Endometrial microvascular endothelial cells (primary cell): Measurements from ENCODE around the gene NAA38. TPM values are rescaled to one million over a fixed set of nuclear protein-coding genes. Genes with fewer than 3 reads are reported as not detected.

Experiments used
- in situ Hi-C: cut with HindIII; loops from 2 replicates; pipeline ENCODE4 v1.10.0; 2017; ENCODE audit warnings: low sequenced_read_pairs, low pct_unique_long_range_greater_than_20kb; ENCODE audit errors: inconsistent ontology term
- total RNA-seq: library from RNA; depleted of rRNA; stranded (reverse); fragments of >200 nt; gene quantifications from one replicate; pipeline ENCODE4 v1.2.3, GENCODE V29; 2015; ENCODE audit errors: inconsistent ontology term

The NAA38 gene, protein sequence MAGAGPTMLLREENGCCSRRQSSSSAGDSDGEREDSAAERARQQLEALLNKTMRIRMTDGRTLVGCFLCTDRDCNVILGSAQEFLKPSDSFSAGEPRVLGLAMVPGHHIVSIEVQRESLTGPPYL
- total RNA-seq: 52.5 TPM

DNA sequence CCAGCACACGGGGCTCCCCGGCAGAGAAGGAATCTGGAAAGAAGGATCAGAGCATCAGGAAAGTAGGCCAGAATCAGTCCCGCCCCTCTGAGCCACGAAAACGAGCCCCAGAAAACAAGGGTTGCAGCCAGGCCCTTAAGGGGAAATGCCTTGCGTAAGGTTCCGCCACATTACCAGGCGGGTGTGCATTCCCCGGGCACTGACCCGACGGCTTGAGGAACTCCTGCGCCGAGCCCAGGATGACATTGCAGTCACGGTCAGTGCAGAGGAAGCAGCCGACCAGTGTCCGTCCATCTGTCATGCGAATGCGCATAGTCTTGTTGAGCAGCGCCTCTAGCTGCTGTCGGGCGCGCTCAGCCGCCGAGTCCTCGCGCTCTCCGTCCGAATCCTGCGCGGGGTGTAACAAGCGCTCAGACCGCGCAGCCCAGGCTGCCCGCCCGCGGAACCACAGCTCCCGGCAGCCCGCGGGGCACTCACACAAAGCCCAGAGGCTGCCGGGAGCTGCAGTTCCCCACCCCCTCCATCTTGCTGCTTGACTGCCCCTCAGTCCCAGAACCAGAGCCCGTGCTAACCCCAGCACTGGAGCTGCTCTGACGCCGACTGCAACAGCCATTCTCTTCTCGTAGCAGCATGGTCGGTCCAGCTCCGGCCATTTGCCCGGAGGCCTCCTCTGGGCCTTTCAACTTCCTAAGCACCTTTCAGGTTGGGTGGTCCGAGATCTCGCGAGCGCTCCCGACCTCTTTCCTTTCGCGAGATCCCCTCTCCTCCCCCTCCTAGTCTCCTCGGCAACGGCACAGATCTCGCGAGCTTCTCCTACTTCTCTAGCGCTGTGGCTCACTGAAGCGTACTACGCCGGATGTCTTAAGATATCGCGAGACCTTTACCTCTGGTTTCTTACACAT, at the start of gene NAA38:
Gene NAA38, minus strand, starts transcription at position 749 of the 902 bp plus-strand sequence. Its CDS starts 96 bp downstream, at position 653.
- in situ Hi-C loops: no loop called here

DNA sequence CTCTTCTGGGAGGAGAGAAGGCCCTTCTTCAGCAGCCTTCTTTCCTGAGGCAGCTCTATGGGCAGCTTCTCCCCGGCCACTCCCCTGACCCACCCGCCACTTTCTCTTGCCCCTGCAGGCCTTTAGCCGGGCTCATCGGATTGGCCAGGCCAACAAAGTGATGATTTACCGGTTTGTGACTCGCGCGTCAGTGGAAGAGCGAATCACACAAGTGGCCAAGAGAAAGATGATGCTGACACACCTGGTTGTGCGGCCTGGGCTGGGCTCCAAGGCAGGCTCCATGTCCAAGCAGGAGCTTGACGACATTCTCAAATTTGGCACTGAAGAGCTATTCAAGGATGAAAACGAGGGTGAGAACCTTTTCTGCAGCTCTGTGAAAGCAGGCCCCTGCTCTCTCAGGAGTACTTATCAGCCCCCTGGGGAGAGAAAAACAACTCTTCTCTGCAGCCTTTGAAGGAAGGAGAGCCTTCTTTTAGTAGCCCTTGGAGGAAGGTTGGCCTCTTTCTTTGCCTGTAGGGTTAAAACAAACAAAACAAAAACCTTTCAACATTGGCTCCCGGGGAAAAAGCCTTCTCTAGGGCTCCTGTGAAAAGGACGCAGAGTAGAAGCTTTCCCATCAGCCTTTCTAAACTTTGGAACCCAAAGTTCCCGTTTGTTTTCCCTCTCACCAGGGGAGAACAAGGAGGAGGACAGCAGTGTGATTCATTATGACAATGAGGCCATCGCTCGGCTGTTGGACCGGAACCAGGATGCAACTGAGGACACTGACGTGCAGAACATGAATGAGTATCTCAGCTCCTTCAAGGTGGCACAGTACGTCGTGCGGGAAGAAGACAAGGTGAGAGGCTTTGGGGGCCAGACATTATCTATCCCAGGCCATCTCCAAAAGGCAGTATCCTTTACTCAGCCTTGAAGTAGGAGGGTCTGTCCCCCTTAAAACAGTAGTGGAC, 46.1 kb upstream of the NAA38 start:
- in situ Hi-C loops: no loop called here

DNA sequence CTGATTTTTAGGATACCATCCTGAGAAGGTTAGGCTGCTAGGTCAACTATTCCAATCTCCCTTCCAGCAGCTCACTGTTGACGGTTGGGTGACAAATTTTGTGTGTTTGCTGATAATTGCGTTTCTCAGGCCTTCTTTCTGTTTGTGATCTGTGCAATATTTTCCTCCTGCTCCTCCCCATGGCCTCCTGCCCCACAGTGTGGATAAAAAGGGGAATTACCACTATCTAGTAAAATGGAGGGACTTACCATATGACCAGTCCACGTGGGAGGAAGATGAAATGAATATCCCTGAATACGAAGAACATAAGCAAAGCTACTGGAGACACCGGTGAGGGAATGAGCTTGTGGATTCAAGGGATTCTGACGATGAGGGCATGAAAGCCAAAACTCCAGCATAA, 40.4 kb upstream of the NAA38 start:
- in situ Hi-C loops: no loop called here

DNA sequence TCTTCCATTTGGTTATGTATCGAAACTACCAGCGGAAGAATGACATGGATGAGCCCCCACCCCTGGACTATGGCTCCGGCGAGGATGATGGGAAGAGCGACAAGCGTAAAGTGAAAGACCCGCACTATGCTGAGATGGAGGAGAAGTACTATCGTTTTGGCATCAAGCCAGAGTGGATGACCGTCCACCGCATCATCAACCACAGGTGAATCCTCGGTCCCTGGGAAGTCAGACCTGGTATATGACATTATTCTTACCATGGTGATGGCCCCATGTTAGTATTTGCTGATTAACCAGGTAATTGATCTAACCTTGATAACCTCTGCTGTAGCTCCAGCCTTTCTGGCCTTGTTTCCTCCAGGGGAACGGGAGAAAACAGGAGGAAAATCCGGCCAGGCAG, 39.7 kb upstream of the NAA38 start:
- in situ Hi-C loops: no loop called here

DNA sequence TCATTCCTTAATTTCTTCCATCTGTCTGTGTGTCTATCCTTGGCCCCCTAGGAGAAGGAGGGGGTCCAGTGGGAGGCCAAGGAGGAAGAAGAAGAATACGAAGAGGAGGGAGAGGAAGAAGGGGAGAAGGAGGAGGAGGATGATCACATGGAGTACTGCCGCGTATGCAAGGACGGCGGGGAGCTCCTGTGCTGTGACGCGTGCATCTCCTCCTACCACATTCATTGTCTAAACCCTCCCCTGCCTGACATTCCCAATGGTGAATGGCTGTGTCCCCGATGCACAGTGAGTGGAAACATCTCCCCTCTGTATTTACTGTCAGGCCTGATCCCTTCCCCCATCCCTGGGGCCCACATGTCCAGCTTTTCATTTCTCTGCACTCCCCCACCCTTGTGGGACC, 37.5 kb upstream of the NAA38 start:
- in situ Hi-C loops: no loop called here

DNA sequence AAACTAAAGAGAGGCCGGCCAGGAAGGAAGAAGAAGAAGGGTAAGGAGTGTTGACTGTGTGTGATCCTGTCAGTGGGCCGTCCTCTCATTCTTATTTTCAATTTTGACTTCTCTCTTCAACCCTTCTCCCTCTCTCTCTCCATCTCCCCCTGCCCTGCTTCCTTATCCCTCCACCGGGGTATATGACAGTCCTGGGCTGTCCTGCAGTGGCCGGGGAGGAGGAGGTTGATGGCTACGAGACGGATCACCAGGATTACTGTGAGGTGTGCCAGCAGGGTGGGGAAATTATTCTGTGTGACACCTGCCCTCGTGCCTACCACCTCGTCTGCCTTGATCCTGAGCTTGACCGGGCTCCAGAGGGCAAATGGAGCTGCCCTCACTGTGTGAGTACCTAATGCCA, 36.9 kb upstream of the NAA38 start:
- in situ Hi-C loops: no loop called here

DNA sequence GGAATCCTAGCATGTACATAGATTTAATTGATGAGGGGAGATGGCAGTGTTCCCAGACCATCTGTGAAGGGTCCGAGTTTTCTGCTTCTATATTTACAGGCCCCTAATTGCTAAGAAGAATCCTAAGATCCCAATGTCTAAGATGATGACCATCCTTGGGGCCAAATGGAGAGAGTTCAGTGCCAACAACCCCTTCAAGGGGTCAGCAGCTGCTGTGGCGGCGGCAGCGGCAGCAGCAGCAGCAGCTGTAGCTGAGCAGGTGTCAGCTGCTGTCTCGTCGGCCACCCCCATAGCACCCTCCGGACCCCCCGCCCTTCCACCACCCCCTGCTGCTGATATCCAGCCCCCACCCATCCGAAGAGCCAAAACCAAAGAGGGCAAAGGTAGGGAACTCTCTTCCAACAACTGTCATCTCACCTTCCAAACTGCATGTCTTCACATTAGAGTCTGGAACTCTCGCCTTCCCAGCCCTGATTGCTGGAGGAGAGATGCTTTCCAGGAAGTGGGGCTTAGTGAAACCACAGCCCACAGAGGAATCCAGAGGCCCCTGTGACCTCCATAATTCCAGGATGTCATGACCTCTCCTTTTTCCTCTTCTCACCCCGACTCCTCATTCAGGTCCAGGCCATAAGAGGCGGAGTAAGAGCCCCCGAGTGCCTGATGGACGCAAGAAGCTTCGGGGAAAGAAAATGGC, 36.0 kb upstream of the NAA38 start:
- in situ Hi-C loops: no loop called here

DNA sequence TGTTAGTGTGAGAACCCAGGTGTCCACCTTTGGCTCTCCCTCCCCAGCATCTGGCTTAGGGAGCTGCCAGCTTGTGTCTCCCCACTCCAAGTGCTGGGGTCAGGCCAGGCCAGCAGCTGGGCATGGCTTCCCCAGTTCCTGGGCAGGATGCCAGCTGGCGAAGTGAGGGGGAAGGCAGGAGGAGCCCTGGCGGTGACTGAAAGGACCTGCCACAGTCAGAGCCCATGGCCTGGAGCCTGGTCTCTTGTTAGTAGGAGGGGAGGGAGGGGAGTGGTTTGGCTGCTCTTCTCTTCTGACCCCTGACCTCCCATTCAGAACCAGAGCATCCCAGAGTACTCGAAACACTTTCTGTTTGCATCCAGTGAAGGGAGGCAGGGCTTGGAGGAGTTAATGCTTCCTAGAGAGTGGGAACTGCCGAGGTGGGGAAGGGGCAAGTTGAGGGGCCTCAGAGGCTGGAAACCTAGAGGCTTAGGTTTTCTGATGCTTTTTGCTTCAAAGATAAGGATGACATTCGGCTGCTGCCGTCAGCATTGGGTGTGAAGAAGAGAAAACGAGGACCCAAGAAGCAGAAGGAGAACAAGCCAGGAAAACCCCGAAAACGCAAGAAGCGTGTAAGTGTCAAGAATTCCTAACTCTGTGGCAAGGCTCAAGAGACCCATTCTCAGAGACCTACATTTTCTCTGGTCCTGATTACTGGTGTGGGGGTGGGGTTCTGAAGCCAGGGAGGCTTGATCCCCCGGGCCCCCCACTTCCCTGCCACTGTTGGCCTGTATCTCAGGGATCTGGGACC, 32.0 kb upstream of the NAA38 start:
- in situ Hi-C loops: no loop called here

DNA sequence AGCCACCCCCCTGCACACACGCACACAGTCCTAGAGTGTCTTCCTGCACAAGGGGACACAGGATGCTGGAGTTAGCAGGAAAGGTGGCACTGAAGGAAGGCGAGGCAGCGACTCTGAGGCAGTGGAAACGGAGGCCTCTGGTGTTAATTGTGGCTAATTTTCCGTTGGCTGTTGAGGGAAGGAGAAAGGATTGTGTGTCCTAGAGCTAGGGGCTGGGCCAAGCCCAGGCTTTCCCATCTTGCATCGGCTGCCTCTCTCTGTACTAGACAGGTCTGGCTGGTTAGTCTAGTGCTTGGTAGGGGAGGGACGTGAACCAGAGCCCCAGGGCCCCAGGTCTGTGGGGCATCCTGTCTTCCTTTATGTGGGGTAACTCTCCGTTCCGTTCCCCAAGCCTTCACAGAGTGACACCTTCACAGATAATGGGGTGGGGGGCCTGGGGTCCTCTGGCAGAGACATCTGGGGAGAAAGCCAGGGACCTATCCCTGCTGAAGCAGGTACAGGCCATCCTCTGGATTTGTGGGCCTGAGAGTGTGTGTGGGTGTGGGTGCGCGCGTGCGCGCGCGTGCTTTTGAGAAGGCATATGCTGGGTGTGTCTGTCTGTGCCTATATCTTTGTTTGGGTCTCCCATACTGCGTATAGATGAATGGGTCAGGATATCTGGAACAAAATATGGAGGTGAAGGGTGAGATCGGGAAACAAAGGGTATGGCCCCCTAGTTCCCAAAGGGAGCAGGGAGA, 31.0 kb upstream of the NAA38 start, which contains the start of gene CHD3:
Gene CHD3, plus strand, starts transcription at position 606 of the 737 bp plus-strand sequence. CDS start 212 bp downstream, outside the sequence.
- in situ Hi-C loops: no loop called here

DNA sequence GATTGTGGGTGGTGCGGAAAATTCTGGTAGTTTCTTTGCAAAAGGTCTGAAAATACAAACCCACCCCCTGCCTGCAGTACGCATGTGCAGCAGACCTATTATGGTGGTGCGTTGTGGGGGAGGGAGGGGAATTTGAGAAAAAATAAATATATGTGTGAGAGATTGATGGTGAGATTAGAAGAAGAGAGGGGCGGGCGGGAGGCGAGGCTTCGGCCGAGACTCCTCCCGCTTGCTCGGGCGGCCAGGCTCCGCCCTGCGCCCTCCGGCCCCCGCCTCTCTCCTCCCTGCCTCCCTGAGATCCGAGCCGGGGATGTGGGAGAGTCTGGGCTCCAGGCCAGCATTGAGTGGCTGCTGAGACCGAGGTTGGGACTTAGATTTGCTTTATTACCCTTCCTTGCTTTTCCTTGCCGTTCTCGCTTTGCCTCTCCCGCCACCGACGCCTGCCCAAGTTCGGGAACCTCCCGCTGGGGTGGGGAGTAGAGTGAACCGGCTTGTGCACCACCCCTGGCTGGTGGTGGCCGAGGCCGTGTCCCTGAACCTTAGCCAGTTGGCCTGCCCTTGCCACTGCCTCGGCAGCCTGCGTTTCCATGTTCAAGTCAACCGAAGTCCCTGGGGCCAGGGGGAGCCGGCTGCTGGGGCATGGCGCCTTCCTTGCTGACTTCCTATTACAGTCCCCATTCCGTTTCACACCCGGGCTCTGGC, 30.3 kb upstream of the NAA38 start:
- in situ Hi-C loops: no loop called here

DNA sequence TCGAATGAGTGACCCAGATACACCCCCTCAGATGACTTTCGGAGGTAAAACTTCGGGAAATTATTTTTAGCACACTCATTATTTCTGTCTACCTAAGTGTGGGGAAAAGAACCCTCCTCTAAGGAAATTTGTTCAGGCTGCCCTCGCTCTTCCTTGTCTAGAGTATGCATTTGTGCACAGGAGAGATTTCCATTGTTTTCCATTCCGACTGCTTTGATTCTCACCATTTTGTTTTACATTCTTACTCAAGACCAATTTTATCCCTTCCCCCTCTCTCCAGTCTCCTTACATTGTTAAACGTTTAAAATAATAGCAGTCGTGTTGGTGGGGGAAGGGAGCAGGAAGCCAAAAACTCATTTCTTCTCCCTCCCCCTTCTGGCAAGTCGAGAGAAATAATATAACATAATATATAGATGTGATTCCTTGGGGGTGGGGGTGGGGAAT, 29.7 kb upstream of the NAA38 start:
- in situ Hi-C loops: no loop called here

DNA sequence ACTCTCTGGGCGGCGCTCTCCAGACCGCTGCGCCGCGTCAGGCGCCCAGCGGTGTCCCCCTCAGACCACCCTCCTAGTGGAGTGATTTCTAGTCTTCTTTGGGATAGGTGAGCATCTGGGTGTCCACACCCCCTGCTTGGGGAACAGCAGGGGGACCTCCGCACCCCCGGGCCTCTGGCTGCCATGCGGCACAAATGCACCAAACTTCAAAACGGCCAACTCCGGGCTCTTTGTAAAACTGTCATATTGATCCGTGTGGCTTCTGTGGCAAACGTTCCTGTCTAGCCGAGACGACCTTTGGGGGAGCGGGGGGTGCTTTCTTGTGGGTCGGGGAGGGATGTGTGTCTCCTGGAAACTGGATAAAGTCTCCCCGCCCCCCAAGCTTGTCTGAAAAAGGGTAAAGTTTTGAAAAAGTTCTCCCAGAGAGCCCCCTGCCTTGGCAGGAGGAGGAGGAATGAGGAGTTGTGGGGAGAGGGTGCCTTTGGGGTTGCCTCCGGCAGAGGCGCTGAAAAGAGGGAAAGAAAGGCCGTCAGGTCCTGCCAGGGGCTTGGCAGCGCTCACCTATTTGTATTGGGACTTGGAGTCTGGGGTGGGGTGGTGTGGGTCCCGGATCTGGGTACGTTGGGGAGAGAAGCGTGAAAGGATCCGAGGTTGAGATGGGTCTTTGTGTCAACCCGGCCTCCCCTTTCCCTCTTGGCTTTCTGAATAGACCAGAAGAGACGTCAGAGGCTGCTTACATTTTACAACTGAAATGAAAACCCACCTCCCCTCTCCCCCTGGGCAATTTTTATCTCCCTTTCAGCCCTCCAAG, 29.1 kb upstream of the NAA38 start:
- in situ Hi-C loops: no loop called here

DNA sequence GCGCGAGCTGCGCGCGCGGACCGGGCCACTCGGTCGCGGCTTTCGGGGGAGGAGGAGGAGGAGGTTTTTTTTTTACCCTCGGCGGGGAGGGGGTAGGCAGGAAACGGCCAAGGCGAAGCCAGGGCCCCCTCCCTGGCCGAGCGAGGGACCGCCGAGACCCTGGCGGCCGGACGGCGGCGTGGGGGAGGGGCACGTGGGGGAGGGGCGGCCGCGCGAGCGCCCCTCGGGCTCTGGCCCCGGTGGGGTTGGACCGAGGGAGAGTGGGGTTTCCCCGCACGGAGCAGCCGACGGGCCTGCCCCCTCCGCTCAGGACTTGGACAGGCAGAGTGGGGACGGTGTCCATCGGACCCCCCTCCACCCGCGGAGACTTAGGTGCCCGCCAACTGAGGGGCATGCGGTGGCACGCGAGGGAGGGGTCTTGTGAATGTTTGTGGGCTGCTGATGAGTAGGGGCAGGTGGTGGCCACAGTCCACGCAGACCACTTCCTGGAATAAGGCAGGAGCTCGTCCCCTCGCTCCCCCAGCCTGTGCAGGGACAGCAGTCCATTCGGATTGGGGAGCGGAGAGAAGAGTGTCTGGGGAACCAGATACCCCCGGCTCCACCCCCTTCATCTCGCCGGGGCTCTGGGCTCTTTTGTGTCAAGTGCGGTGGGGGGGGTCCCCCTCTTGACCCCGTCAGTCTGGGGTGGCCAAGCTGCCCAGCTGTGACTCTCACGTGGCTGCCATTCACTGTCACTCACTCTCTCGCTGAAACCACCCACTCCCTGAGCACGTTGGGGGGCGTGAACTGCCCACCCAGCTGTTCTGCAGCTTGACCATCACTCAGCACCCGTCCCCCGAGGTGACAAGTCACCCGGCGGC, 28.2 kb upstream of the NAA38 start:
- in situ Hi-C loops: no loop called here

DNA sequence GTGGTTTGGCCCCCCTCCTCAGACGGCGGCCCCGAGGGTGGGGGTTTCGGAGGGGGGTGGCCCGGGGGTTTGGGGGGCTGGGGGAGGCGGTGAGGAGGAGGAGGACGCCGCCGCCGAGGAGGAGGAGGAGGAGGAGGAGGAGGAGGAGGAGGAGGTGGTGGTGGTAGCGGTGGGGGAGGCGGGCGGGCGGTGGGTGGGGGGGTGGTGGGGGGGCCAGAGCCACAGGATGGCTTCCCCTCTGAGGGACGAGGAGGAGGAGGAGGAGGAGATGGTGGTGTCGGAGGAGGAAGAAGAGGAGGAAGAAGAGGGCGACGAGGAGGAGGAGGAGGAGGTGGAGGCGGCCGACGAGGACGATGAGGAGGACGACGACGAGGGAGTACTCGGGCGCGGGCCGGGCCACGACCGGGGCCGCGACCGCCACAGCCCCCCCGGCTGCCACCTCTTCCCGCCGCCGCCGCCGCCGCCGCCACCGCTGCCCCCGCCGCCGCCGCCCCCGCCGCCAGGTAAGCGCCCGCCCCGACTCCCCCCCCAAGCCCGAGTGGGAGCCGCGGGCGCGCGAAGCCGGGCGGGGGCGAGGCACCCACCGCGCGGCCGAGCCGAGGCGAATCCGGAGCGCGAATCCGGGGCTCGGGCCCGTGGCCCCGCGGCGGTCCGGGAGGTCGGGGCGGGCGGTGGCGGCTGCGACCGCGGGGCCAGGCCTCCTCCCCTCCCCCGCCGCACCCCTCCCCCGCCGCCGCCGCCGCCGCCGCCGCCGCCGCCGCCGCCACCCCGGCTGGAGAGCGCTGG, 27.4 kb upstream of the NAA38 start:
- in situ Hi-C loops: no loop called here
